Body of pancreas (tissue), 4 donors: Measurements from ENCODE around the gene ZFHX3. TPM values are rescaled to one million over a fixed set of nuclear protein-coding genes. Genes with fewer than 3 reads are reported as not detected.

Source experiments
- ATAC-seq: fragments of 150-250 bp; one replicate; pipeline ENCODE4 v1.9.1; 2016
- DNase-seq, 4 donors: peaks; one replicate each; pipeline ENCODE4 v3.0.0-alpha.2; 2019
- H3K27ac ChIP-seq, 4 donors: fragments of 200-600 bp; sonication (generic); 1 replicate in 3 of 4; 2 replicates in 1 of 4; pipeline versions ENCODE4 v1.5.1 to v1.6.1; 2016 to 2019; ENCODE audit warnings: mild to moderate bottlenecking in 1 of 4, mixed read lengths in 1 of 4, moderate library complexity in 1 of 4
- H3K27me3 ChIP-seq, 2 donors: fragments of 200-600 bp; sonication (generic); one replicate each; pipeline ENCODE4 v1.6.0; 2016; ENCODE audit warnings: mild to moderate bottlenecking in 1 of 2
- H3K36me3 ChIP-seq, 2 donors: fragments of 200-600 bp; sonication (generic); replicated peaks in 1 of 2; 2 replicates each; pipeline ENCODE4 v1.5.1; 2016; ENCODE audit warnings: low read depth in 2 of 2; ENCODE audit not compliant: insufficient read depth in 1 of 2
- H3K4me1 ChIP-seq: fragments of 200-600 bp; sonication (generic); one replicate; pipeline ENCODE4 v1.6.0; 2016
- H3K4me3 ChIP-seq, 2 donors: fragments of 200-600 bp; sonication (generic); 1 replicate in 1 of 2; 2 replicates in 1 of 2; pipeline ENCODE4 v1.5.1; 2016 to 2019
- H3K9me3 ChIP-seq, 3 donors: fragments of 200-600 bp; sonication (generic); 1 replicate in 2 of 3; 2 replicates in 1 of 3; pipeline ENCODE4 v1.5.1; 2016
- CTCF ChIP-seq, 7 experiments: fragments of 450-650 bp in 4 of 7; fragments of 200-600 bp in 3 of 7; sonication (generic) in 3 of 7; IDR thresholded peaks; one replicate each; pipeline ENCODE4 v1.5.1; 2016 to 2019; ENCODE audit warnings: antibody characterized with exemption in 7 of 7
- POLR2A ChIP-seq, 3 donors: fragments of 450-650 bp; IDR thresholded peaks; one replicate each; pipeline ENCODE4 v1.6.1; 2016; ENCODE audit warnings: antibody characterized with exemption in 3 of 3, mild to moderate bottlenecking in 2 of 3
- WGBS, 2 donors: methylation state at CpG; one replicate each; pipeline ENCODE4 v1.1.5; 2017; 5-methylcytosine and 5-hydroxymethylcytosine counted together
- intact Hi-C: fragments of 100-400 bp; cut with DNase I; formaldehyde crosslinking; loops from one replicate; pipeline ENCODE4 v1.15.1; 2023
- total RNA-seq, 2 donors: library from RNA; depleted of rRNA; stranded (reverse); fragments of >200 nt; gene quantifications; one replicate each; pipeline ENCODE4 v1.1.0, GENCODE V29; 2016

Gene ZFHX3
- total RNA-seq, 2 donors from 2014 or later, result 22.4 to 24.6 TPM

- DNase-seq (peak in 3 of 4 donors; percentile 12 to 36 (median 26)), ATAC-seq (peak; percentile 38)
- H3K36me3 ChIP-seq, result no peaks in the 10 kb centered on the region
- peak overlapping the region in 3 of 4 donors; percentile 17 to 68 (median 60) for H3K27ac ChIP-seq
- TF ChIP-seq POLR2A (IDR thresholded peaks at IDR 0.05) (no peak), CTCF (IDR thresholded peaks at IDR 0.05) (no peak)
- 49 to 59% methylated on average over 6 to 9 of the region's 9 CpGs for WGBS, 2 donors
- H3K4me1 ChIP-seq, result peaks cover 75% of the 10 kb centered on the region
- H3K4me3 ChIP-seq, result no peak overlapping the region
- intact Hi-C loops, result no loop called here
- no peaks in the 10 kb centered on the region for H3K9me3 ChIP-seq
- H3K27me3 ChIP-seq, result no peaks in the 10 kb centered on the region
Observed at GRCh38 chr16:73028263-73028662, 19.7 kb downstream of the ZFHX3 start.

DNA sequence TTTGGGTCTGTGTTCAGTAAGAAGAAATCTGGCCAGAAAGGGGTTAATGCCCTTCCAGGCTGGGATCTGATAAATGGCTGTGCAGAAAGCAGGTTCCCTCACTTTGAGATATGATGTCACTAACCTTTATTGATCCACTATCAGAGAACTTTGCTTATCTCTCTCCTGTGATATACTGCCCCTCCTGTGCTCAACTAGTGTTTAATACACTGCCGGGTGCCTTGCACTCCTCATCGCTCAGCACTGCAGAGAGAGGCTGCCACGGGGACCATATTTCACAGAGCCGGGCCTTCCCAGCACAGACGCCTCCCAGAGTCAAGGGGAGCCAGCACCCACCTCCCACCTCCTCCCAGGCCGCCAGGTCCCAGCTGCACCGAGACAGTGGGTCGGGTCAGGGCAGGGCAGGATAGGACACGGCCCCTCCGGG is 20.2 kb downstream of the ZFHX3 start:
- ATAC-seq, result peak; percentile 57
- peak in 3 of 4 donors; percentile 21 to 30 (median 22) for DNase-seq
- no peak overlapping the region for H3K4me3 ChIP-seq

DNA sequence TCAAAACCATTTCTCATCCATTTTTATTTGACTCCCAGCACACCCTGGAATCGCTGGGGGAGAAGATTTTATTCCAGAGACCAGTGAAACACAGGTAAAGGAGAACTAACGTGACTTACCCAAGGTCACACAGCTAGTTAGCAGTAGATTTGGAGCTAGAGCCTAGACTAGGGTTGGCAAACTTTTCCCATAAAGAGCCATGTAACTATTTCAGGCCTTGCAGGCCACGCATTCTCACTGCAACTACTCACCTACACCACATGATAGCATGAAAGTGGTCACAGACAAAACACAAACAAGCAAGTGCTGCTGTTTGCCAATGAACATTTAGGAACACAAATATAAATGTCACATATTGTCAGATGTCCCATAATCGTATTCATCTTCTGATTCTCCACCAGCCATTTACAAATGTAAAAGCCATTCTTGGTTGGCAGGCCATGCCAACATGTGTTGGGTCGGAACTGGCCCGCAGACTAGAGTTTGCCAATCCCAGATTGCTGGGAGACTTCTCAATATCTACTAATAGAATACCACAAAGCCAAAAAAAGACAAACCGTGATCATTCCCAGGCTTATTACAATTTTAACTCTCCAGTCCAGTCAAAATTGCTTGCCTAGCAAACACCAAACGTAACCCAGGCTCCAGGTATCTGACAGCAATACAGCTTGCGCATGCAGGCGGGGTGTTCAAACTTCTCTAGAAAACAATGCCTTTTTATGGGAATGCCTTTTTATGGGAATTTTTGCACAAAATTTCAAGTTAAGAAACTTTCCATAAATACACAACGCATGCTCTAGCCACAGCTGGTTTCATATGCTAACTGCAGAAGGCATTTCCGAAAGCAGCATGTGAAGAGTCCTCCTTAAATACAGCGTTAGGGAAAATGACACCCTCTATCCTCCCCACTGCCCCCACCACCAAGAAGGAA is 20.9 kb downstream of the ZFHX3 start:
- WGBS, 2 donors, result 80 to 82% methylated on average over 13 of the region's 13 CpGs

More for the DNA sequence above, 20.2 kb downstream of the ZFHX3 start:
- intact Hi-C loops, result no loop called here
- Histone ChIP-seq H3K9me3 (no peaks in the 10 kb centered on the region), H3K27me3 (no peaks in the 10 kb centered on the region), H3K36me3 (no peaks in the 10 kb centered on the region), H3K27ac (peak overlapping the region in 3 of 4 donors; percentile 17 to 68 (median 60)), H3K4me1 (peaks cover 74% of the 10 kb centered on the region)
- no peak for TF ChIP-seq CTCF (IDR thresholded peaks at IDR 0.05)
- TF ChIP-seq POLR2A (IDR thresholded peaks at IDR 0.05), result no peak
- whole genome bisulfite sequencing, 2 donors, result 19 to 35% methylated on average over 6 to 10 of the region's 10 CpGs

GRCh38 chr16:73025856-73026210 is 22.1 kb downstream of the ZFHX3 start:
- Histone ChIP-seq H3K9me3 (no peaks in the 10 kb centered on the region), H3K4me3 (no peak overlapping the region), H3K36me3 (no peaks in the 10 kb centered on the region), H3K27me3 (no peaks in the 10 kb centered on the region), H3K27ac (peak overlapping the region in 3 of 4 donors; percentile 42 to 56 (median 54)), H3K4me1 (peaks cover 87% of the 10 kb centered on the region)
- intact Hi-C loops, result no loop called here
- DNase-seq (peak in 2 of 4 donors; percentile 7 to 10), ATAC-seq (no peak)
- WGBS, 2 donors, result 72 to 76% methylated on average over 8 of the region's 8 CpGs
- TF ChIP-seq CTCF (IDR thresholded peaks at IDR 0.05) (no peak), POLR2A (IDR thresholded peaks at IDR 0.05) (no peak)

More for the DNA sequence above, 20.9 kb downstream of the ZFHX3 start:
- peak in 3 of 4 donors; percentile 3 to 9 (median 6) for DNase-seq
- no peaks in the 10 kb centered on the region for H3K36me3 ChIP-seq
- TF ChIP-seq CTCF (IDR thresholded peaks at IDR 0.05) (no peak), POLR2A (IDR thresholded peaks at IDR 0.05) (no peak)
- H3K4me1 ChIP-seq, result peaks cover 77% of the 10 kb centered on the region
- H3K27ac ChIP-seq, result peak overlapping the region in 3 of 4 donors; percentile 17 to 68 (median 60)
- no peak overlapping the region for H3K4me3 ChIP-seq
- ATAC-seq, result no peak
- H3K27me3 ChIP-seq, result no peaks in the 10 kb centered on the region
- H3K9me3 ChIP-seq, result no peaks in the 10 kb centered on the region
- intact Hi-C loops, result no loop called here
